NCI-H1436 (cell line): ENCODE results near the gene EMC10.
"Not testable (repeated sequence)": the region's sequence is repeated elsewhere in the genome, so short reads cannot be mapped to it uniquely, and the experiment has no call there.

Experiments used
- DNase-seq: peaks from one replicate; lab custom pipeline; 2025; lab: John Stamatoyannopoulos, UW

EMC10 gene

GRCh38 chr19:50451223-50451534 lies 25.1 kb upstream of the EMC10 start:
- no peak for DNase-seq

GRCh38 chr19:50453243-50453642 lies 23.1 kb upstream of the EMC10 start:
- DNase-seq, result no peak

GRCh38 chr19:50455992-50456391 lies 20.3 kb upstream of the EMC10 start:
- DNase-seq, result no peak

- no peak for DNase-seq
Measured at GRCh38 chr19:50457300-50457699, 19.0 kb upstream of the EMC10 start.

GRCh38 chr19:50458396-50459066 lies 17.8 kb upstream of the EMC10 start:
- DNase-seq, result no peak

GRCh38 chr19:50459067-50459456 lies 17.2 kb upstream of the EMC10 start:
- DNase-seq, result no peak

GRCh38 chr19:50459638-50460037 lies 16.7 kb upstream of the EMC10 start:
- DNase-seq, result no peak

GRCh38 chr19:50460161-50460765 lies 16.0 kb upstream of the EMC10 start:
- DNase-seq, result no peak

- DNase-seq, result peak; percentile 75
Measured at GRCh38 chr19:50461066-50461875, 15.0 kb upstream of the EMC10 start.

- no peak for DNase-seq
Measured at GRCh38 chr19:50462970-50463369, 13.3 kb upstream of the EMC10 start.

- no peak for DNase-seq
Measured at GRCh38 chr19:50464348-50464747, 12.0 kb upstream of the EMC10 start.

- DNase-seq, result no peak
Measured at GRCh38 chr19:50465000-50465399, 11.3 kb upstream of the EMC10 start.

- DNase-seq, result peak; percentile 7
Measured at GRCh38 chr19:50465986-50466705, 10.2 kb upstream of the EMC10 start.

GRCh38 chr19:50466706-50467039 lies 9.6 kb upstream of the EMC10 start:
- DNase-seq, result no peak

- no peak for DNase-seq
Measured at GRCh38 chr19:50467566-50467965, 8.7 kb upstream of the EMC10 start.

- DNase-seq, result no peak
Measured at GRCh38 chr19:50468818-50469217, 7.5 kb upstream of the EMC10 start.

GRCh38 chr19:50473336-50473735 lies 3.0 kb upstream of the EMC10 start:
- DNase-seq, result not testable (repeated sequence)

- DNase-seq, result no peak
Measured at GRCh38 chr19:50475101-50475568, 1.2 kb upstream of the EMC10 start.

GRCh38 chr19:50475736-50476223 lies 527 bp upstream of the EMC10 start:
- no peak for DNase-seq

GRCh38 chr19:50476907-50477238 lies 566 bp downstream of the EMC10 start:
- no peak for DNase-seq

GRCh38 chr19:50477751-50478515 lies 1.6 kb downstream of the EMC10 start:
- DNase-seq, result no peak
